KMS-11 (cell line): Measurements from ENCODE around the gene SDK2.

ENCODE experiments used
- H2AFZ ChIP-seq: fragments of 200-600 bp; sonication (generic); 2 replicates; pipeline ENCODE4 v1.6.1; 2016; ENCODE audit warnings: antibody characterized with exemption, mixed run types, low read depth
- H3K27ac ChIP-seq: fragments of 200-600 bp; sonication (generic); 2 replicates; pipeline ENCODE4 v1.6.1; 2016; ENCODE audit warnings: mild to moderate bottlenecking, mixed run types
- H3K27me3 ChIP-seq: fragments of 200-600 bp; sonication (generic); 2 replicates; pipeline ENCODE4 v1.6.1; 2017; ENCODE audit warnings: mild to moderate bottlenecking, low read depth, mixed run types, moderate library complexity; ENCODE audit not compliant: insufficient read depth
- H3K36me3 ChIP-seq: fragments of 200-600 bp; sonication (generic); 2 replicates; pipeline ENCODE4 v1.6.1; 2017; ENCODE audit warnings: mild to moderate bottlenecking, mixed run types; ENCODE audit not compliant: insufficient read depth
- H3K4me1 ChIP-seq: fragments of 200-600 bp; sonication (generic); 2 replicates; pipeline ENCODE4 v1.6.1; 2016; ENCODE audit warnings: mild to moderate bottlenecking, low read depth, mixed run types; ENCODE audit not compliant: poor library complexity, severe bottlenecking
- H3K4me2 ChIP-seq: fragments of 200-600 bp; sonication (generic); 2 replicates; pipeline ENCODE4 v1.7.0; 2016; ENCODE audit warnings: mild to moderate bottlenecking, mixed run types
- H3K4me3 ChIP-seq: fragments of 200-600 bp; sonication (generic); IDR thresholded peaks from 2 replicates; pipeline ENCODE4 v1.6.1; 2017; ENCODE audit warnings: low read depth, low read length, mixed read lengths; ENCODE audit not compliant: insufficient read depth
- H3K79me2 ChIP-seq: fragments of 200-600 bp; sonication (generic); 2 replicates; pipeline ENCODE4 v1.6.1; 2016; ENCODE audit warnings: low read depth, mixed run types; ENCODE audit not compliant: insufficient read depth
- H3K9ac ChIP-seq: fragments of 200-600 bp; sonication (generic); 2 replicates; pipeline ENCODE4 v1.6.1; 2016; ENCODE audit warnings: mild to moderate bottlenecking, mixed run types
- H4K20me1 ChIP-seq: fragments of 200-600 bp; sonication (generic); 2 replicates; pipeline ENCODE4 v1.6.1; 2016; ENCODE audit warnings: mild to moderate bottlenecking, mixed run types; ENCODE audit not compliant: insufficient read depth
- CTCF ChIP-seq: fragments of 200-600 bp; sonication (generic); conservative IDR thresholded peaks from 2 replicates; pipeline ENCODE4 v1.6.1; 2017; ENCODE audit warnings: low read depth, mild to moderate bottlenecking, antibody characterized with exemption, low read length, moderate library complexity, mixed read lengths

SDK2 gene

GRCh38 chr17:73343168-73343634 is 301.0 kb downstream of the SDK2 start:
- no peak for TF ChIP-seq CTCF
- H3K4me1 ChIP-seq: peaks cover 65% of the 10 kb centered on the region
- H4K20me1 ChIP-seq: no peaks in the 10 kb centered on the region
- no peak overlapping the region for H3K4me3 ChIP-seq
- no peaks in the 10 kb centered on the region for H3K79me2 ChIP-seq
- no peak overlapping the region; the same call in 1 of the 2 replicates for H3K9ac ChIP-seq
- no peak overlapping the region for H2AFZ ChIP-seq
- H3K36me3 ChIP-seq: no peaks in the 10 kb centered on the region
- peak overlapping the region; percentile 79 for H3K4me2 ChIP-seq
- H3K27ac ChIP-seq: no peak overlapping the region; the same call in 1 of the 2 replicates
- no peaks in the 10 kb centered on the region for H3K27me3 ChIP-seq

GRCh38 chr17:73342541-73343167 is 301.6 kb downstream of the SDK2 start:
- Histone ChIP-seq H3K4me2 (peak overlapping the region; percentile 79), H3K27ac (peak overlapping the region; percentile 95), H3K27me3 (no peaks in the 10 kb centered on the region), H2AFZ (peak overlapping the region; percentile 39; the same call in 1 of the 2 replicates), H4K20me1 (no peaks in the 10 kb centered on the region), H3K4me1 (peaks cover 67% of the 10 kb centered on the region), H3K79me2 (no peaks in the 10 kb centered on the region), H3K9ac (peak overlapping the region; percentile 62), H3K4me3 (no peak overlapping the region), H3K36me3 (no peaks in the 10 kb centered on the region)
- TF ChIP-seq CTCF: peak; percentile 25; the same call in 1 of the 2 replicates

- H2AFZ ChIP-seq: peak overlapping the region; percentile 39; the same call in 1 of the 2 replicates
- peak overlapping the region; percentile 62 for H3K9ac ChIP-seq
- TF ChIP-seq CTCF: no peak
- H3K27me3 ChIP-seq: no peaks in the 10 kb centered on the region
- no peaks in the 10 kb centered on the region for H4K20me1 ChIP-seq
- H3K36me3 ChIP-seq: no peaks in the 10 kb centered on the region
- no peak overlapping the region for H3K4me3 ChIP-seq
- H3K4me1 ChIP-seq: peaks cover 67% of the 10 kb centered on the region
- H3K79me2 ChIP-seq: no peaks in the 10 kb centered on the region
- peak overlapping the region; percentile 79 for H3K4me2 ChIP-seq
- H3K27ac ChIP-seq: peak overlapping the region; percentile 95
Observed at GRCh38 chr17:73342050-73342522, 302.2 kb downstream of the SDK2 start.

GRCh38 chr17:73341350-73342049 is 302.7 kb downstream of the SDK2 start:
- Histone ChIP-seq H2AFZ (peak overlapping the region; percentile 39), H4K20me1 (no peaks in the 10 kb centered on the region), H3K4me1 (peaks cover 67% of the 10 kb centered on the region), H3K27ac (peak overlapping the region; percentile 95), H3K27me3 (no peaks in the 10 kb centered on the region), H3K36me3 (no peaks in the 10 kb centered on the region), H3K4me3 (no peak overlapping the region), H3K79me2 (no peaks in the 10 kb centered on the region), H3K9ac (peak overlapping the region; percentile 62), H3K4me2 (peak overlapping the region; percentile 79)
- TF ChIP-seq CTCF: no peak
